HG03045 (cell line): ENCODE results near the gene CYB5A.

ENCODE experiments used
- ATAC-seq: cut with Tn5 transposase; IDR thresholded peaks from one replicate; pipeline ENCODE4 v1.9.1; 2021; ENCODE audit warnings: mild to moderate bottlenecking, moderate library complexity; ENCODE audit not compliant: unreplicated experiment

Gene CYB5A

DNA sequence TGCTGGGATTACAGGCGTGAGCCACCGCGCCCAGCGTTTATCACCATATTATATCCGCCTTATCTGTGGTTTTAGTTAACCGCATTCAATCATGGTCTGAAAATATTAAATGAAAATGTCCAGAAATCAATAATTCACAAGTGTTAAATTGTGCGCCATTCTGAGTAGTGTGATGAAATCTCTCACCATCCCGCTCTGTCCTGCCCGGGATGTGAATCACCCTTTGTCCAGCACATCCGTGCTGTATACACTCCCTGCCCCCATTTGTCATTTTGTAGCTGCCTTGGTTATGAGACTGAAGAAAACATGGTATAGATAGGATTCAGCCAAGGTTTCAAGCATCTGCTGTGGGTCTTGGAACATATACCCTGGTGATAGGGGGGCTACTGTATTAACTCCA, 72.7 kb downstream of the CYB5A start:
- no peak for ATAC-seq

DNA sequence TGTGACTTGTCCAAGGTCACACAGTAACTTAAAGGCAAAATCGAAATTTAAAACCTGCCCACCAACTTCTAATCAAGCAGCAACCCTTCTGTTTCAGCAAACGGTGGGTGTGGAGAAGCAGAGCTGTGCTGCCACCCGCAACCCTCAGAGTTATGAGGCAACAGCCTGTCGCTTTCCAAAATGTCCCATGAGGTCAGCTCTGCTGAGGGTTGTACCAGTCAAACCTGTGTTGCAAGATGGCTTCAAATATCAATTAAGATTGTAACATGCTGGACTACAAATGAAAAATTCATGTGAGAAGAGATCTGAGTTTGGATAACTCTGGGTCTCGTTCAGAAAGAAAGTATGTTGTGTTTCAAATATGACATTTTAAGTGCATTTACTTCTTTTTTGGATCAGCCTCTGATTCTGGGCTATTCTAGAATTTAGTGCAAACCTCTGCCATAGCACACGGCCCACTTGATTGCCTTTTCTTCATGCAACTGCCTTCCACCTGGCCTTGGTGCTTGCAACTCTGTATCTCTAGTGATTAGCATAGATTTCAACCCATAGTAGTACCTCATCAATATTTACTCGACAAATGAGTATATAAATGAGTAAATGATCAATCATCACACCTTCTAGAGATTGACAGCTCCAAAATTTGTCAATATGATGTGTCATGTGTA, 74.2 kb downstream of the CYB5A start:
- no peak for ATAC-seq

DNA sequence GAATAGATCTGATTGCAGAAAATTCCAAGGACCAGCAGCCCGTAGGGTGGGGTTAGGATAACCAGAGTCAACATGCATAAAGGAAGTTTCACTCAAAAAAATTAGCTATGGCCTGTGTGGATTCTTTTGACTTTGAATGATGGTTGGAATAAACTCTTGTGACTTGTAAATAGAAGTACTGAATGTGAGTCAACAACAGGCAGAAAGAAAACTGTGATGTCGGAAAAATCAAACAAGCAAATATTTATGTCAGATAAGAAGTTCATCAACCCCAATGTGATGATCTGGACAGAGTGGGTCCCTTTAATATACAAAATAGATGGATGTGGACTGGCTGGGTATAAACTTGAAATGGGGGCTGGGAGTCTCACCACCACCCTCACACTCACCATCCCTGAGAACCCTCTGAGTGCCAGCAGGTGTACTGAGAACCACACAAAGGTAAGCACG, 75.1 kb downstream of the CYB5A start:
- no peak for ATAC-seq

DNA sequence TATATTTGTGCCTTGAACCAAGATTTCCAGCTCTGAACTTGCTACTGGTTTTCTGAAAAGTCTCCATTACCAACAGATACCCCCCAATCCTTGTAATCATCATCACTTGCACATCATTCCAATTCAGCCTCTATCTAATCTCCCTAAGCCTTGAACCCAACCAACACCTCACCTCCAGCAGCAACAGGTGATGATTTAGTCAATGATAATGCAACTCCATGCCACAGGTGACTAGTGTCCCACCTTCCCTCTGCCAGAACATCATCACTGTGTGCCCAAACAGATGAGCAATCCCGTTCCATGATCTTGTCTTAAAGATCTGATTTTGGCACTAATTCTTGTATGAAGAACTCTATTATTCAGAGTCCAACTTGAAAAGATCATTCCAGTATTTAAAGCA, 75.9 kb downstream of the CYB5A start:
- ATAC-seq: no peak

DNA sequence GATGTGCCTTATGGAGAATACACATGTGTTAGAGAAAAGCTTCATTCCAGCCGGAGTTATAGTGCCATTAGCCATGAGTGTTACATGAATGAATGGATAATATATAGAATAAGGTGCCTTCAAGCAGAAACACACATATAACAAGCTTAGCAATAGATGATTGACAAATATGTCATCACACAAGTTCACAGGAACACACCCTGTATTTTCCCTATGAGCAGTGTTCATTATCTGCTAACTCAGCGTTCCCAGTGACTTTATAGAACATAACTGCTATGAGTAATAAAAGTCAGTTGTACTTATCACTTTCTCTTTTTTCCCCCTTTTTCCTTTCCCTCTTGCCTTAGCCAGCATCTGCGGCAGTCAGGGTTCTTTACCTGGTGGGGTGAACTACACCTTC, 78.3 kb downstream of the CYB5A start:
- no peak for ATAC-seq

DNA sequence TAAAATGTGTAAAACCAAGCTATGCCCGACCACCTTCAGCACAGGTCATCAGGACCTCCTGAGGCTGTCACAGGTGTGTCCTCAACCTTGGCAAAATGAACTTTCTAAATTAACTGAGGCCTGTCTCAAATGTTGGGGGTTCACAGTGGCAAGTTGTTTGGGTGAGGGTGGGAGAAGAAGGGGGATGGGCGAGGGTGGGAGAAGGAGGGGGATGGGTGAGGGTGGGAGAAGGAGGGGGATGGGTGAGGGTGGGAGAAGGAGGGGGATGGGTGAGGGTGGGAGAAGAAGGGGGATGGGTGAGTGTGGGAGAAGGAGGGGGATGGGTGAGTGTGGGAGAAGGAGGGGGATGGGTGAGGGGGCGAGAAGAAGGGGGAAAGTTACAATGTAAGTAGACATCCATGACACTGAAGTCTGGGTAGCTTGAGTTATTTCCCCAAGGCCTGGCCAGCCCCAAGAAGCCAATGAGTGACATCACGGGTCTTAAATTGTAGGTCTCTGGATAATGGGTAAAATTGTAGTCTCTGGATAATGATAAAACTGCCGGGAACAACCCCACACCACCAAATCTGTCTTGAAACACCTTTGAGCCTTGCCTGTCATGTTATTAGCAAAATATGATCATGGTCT, 87.1 kb downstream of the CYB5A start:
- no peak for ATAC-seq

DNA sequence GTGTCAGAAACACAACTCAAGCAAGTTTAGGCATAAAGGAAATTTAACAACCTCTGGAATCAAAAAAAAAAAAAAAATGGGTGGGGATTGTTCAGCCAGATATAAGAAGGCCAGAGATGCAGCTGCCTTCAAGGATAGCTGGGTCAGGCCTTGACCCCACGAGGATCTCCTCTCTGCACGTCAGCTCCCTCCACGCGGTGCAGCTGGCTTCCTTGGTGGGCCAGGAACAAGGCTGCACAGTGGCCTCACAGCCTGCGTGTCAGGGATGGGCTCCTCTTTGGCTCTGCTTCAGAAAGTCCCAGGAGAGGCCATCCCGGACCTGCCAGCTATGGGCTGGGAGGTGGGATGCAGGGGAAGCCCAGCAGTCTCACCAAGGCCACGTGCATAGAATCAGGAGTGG, 88.0 kb downstream of the CYB5A start:
- no peak for ATAC-seq
